ENCODE results near the gene MRPL54.

DNA sequence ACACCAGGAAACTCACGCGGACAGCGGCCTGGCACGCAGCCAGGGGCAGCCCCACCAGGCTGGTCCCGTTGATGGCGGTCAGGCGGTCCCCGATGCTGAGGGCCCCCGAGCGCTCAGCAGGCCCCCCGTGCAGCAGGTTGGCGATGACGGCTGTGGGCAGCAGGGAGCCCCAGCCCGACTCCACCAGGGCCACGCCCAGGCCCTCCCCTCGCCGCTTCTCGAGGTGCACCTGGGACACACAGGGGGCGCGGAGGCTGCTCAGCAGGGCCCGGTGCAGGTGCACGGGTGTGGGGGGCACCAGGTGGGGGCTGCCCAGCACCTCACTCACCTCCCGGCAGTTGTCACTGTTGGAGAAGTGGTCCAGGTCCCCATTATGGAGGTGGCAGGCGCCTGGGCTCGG lies 10.0 kb upstream of the MRPL54 start:
- TF ChIP-seq POLR2AphosphoS5 (IDR thresholded peaks at IDR 0.05; ENCODE audit: low read depth, low read length) (no peak), POLR2A (IDR thresholded peaks at IDR 0.05; ENCODE audit: low read depth, low read length) (no peak), TAF1 (IDR thresholded peaks at IDR 0.05; ENCODE audit: borderline replicate concordance, low read depth, low read length) (no peak)
